22Rv1 (cell line): ENCODE data around the gene ADGRD1.

Experiments
- H3K27ac ChIP-seq: fragments of 450-650 bp; 2 replicates; pipeline ENCODE4 v1.5.1; 2017
- ZFX ChIP-seq: fragments of 450-650 bp; IDR thresholded peaks from 2 replicates; pipeline ENCODE4 v1.6.1; 2017; ENCODE audit warnings: antibody characterized with exemption, borderline replicate concordance
- TF ChIP-seq, protein P1 (sequence below): fragments of 450-650 bp; IDR thresholded peaks from 2 replicates; pipeline ENCODE4 v1.5.1; 2017; ENCODE audit warnings: mild to moderate bottlenecking

Gene ADGRD1

DNA sequence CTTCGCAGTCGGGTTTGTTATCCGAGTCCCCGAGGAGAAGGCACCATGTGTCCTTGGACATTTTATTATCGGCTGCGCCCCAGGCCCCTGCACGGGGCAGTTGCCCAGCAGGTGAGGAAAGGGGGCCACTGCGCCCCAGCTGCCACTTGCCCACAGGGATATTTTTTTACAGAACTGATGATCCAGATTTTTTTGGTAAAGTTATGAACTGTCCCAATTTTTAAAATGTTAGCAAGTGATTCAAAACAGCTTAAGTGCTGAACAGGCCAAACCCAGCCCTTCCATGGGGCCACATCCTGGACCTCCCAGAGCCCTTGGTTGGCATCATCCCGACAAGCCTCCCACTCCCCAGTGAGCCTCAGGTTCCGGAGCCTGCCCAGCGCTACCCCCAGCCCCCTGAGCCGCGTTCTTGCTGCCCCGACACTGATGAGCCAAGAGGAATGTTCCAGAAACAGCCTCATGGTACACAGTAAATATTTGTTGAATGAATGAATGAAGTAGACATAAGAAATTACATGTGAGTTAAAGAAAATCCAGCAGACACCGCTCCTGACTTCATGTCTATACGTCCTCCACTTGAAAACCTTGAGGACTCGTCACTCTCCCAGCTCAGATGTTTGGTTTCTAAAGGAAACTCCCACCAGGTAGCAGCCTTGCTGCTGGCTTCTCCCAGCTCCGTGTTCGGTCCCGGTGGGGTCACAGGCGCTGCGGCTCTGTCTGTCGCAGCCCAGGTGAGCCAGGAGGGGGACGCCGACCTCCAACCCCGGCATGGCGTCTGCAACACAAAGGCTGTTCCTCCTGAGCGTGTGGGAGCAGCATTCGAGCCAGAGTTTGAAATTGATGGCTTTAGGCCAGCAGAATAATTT lies 88.5 kb downstream of the ADGRD1 start:
- TF ChIP-seq, protein P1, sequence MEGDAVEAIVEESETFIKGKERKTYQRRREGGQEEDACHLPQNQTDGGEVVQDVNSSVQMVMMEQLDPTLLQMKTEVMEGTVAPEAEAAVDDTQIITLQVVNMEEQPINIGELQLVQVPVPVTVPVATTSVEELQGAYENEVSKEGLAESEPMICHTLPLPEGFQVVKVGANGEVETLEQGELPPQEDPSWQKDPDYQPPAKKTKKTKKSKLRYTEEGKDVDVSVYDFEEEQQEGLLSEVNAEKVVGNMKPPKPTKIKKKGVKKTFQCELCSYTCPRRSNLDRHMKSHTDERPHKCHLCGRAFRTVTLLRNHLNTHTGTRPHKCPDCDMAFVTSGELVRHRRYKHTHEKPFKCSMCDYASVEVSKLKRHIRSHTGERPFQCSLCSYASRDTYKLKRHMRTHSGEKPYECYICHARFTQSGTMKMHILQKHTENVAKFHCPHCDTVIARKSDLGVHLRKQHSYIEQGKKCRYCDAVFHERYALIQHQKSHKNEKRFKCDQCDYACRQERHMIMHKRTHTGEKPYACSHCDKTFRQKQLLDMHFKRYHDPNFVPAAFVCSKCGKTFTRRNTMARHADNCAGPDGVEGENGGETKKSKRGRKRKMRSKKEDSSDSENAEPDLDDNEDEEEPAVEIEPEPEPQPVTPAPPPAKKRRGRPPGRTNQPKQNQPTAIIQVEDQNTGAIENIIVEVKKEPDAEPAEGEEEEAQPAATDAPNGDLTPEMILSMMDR = no peak
- no peak for TF ChIP-seq ZFX
- no peak overlapping the region for H3K27ac ChIP-seq

DNA sequence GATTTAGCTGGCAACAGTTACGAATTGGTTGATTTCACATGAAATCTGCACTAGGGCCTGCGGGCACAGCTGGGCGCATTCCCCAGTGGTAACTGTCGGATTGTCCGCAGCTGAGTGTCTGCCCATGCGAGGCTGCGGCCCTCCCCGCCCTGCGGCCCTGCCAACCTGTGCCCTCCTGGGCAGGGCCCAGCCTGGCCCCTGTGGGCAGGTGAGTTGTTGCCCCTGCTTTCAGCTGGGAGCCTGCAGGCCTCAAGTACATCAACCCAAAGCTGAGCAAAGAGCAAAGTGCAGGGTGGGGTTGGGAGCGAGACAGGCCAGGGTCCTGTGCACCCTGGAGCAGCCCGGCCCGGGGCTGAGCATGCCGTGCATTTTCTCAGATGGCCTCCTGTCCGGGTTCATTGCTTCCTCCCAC lies 89.1 kb downstream of the ADGRD1 start:
- no peak for TF ChIP-seq ZFX
- no peak overlapping the region for H3K27ac ChIP-seq

DNA sequence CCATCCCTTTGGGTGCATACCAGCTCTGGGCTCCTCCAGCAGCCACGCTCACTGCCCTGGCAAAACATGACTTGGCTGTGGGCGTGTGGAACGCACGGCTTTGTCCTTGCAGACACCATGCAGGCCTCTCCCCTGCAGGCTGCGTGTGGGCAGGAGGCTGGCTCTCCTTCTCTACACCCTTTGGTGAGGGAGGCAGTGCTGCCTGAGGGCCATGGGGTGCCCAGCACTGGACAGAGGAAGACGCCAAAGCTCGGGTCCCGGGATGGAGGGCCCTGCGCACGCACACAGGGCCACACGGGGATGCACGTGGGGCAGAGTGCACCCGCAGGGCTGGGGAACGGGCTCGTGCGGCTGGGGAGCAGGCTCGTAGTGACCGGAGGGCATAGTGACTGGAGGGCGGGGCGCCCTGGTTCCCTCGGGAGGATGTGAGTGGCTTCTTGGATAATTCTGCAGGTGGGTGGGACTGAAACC lies 89.7 kb downstream of the ADGRD1 start:
- TF ChIP-seq ZFX = no peak
- TF ChIP-seq, protein P1 = no peak
- H3K27ac ChIP-seq = no peak overlapping the region

DNA sequence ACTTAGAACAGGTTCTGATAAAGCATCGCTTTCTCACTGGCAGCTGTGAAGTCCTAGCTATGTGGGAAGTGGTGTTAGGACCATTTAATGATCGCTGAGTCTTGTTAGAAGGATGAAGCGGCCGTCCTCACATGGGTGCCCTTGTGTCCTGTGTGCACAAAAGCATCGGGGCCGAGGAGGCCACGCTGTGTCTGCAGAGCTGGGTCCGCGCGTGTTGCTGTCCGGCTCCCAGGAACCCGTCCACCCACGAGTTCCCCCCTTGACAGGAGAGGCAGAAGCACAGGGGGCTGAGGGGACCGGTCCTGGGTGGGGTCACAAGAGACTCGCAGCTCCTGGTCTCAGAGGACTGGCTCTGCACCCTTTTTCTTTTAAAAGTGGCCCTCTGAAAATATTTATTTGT lies 90.4 kb downstream of the ADGRD1 start:
- TF ChIP-seq, protein P1 = no peak
- no peak for TF ChIP-seq ZFX
- H3K27ac ChIP-seq = no peak overlapping the region

DNA sequence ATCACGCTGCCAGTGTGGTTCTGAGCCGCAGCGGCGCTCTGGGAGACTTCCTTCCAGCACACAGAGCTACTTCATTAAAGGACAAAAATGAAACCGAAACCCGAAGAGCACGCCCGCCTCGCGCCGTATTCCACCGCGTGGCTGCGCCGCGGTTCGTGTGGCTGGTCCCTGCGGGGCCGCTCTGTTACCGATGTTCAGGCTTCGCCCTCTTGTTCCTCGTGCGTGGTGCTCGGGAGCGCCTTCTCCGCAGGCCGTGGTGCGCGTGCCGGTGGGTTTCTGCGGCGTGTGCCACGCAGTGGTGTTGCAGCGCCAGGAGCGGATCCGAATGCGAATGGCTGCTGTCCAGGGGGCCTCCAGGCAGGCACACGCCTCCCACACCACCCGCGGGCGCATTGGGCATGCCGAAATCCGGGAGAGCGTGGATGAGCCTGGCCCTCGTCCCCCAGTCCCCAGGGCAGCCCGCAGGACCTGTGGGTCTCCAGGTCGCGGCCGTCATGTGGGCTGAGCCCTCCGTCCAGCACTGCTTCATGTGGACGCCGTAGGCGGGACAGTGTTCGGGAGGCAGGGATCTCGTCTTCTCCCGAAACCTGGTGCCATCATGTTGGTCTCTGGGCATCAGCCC lies 91.2 kb downstream of the ADGRD1 start:
- TF ChIP-seq, protein P1 = no peak
- TF ChIP-seq ZFX = no peak
- H3K27ac ChIP-seq = no peak overlapping the region

DNA sequence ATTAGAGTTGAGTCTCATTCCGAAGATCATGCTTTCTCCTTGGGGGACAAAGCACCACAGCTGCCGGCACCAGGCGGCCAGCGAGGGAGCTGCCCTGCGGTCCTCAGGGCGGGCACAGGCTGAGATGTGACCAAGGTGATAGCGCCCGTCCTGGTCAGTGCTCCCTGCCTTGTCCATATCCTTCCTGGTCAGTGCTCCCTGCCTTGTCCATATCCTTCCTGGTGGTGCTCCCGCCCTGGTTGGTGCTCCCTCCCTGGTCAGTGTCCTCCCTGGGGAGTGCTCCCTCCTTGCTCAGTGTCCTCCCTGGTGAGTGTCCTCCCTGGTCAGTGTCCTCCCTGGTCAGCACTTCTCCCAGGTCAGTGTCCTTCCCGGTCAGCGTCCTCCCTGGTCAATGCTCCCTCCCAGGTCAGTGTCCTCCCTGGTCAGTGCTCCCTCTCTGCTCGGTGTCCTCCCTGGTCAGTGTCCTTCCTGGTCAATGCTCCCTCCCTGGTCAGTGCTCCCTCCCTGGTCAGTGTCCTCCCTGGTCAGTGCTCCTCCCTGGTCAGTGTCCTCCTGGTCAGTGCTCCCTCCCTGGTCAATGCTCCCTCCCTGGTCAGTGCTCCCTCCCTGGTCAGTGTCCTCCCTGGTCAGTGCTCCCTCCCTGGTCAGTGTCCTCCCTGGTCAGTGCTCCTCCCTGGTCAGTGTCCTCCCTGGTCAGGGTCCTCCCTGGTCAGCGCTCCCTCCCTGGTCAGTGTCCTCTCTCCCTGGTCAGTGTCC lies 92.2 kb downstream of the ADGRD1 start:
- no peak overlapping the region for H3K27ac ChIP-seq
- TF ChIP-seq, protein P1 = no peak
- no peak for TF ChIP-seq ZFX

DNA sequence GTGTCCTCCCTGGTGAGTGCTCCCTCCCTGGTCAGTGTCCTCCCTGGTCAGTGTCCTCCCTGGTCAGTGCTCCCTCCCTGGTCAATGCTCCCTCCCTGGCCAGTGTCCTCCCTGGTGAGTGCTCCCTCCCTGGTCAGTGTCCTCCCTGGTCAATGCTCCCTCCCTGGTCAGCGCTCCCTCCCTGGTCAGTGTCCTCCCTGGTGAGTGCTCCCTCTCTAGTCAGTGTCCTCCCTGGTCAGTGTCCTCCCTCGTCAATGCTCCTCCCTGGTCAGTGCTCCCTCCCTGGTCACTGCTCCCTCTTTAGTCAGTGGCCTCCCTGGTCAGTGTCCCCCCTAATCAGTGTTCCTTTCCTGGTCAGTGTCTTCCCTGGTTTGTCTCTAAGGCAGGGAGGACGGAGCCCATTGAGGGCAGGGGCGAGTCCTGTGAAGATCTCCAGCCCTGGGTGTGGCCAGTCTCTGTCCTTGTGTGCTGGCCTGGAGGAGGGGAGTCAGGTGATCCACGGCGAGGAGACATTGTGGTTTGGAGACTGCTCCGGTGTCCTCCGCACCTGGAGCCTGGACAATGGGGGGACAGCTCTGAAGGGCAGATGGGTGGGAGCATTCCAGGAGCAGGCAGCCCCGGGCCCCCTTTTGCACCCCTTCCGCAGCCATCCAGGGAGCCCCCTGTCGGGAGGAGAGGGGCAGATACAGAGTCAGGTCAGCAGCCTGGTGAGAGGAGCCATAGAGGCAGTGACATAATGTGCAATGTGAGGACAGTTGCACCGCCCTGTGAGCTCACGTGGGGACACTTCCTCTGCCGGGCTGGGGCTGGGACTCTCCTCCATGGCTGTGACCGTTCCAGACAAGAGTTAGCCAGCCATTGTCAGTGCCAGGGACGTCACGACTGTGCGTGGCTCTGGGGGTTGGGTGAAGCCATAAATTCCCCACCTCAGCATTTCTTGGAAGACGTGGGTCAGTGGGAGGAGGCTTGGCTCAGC lies 93.4 kb downstream of the ADGRD1 start:
- no peak for TF ChIP-seq ZFX
- TF ChIP-seq, protein P1 = no peak
- no peak overlapping the region for H3K27ac ChIP-seq
